Fibroblast of mammary gland (primary cell): ENCODE results near the gene WDHD1.
"Not testable (repeated sequence)": the region's sequence is repeated elsewhere in the genome, so short reads cannot be mapped to it uniquely, and the experiment has no call there.

Source experiments
- DNase-seq: peaks from one replicate; pipeline ENCODE4 v3.0.0-alpha.2; 2010; ENCODE audit warnings: low read depth
- H3K4me3 ChIP-seq: 2 replicates; pipeline ENCODE4 v1.5.1; 2011; ENCODE audit warnings: low read depth, mild to moderate bottlenecking, low read length, moderate library complexity; ENCODE audit not compliant: control insufficient read depth
- CTCF ChIP-seq: conservative IDR thresholded peaks from 2 replicates; pipeline ENCODE4 v1.5.1; 2011; ENCODE audit warnings: low read depth, low read length, inconsistent platforms; ENCODE audit not compliant: control insufficient read depth, insufficient read depth

The WDHD1 gene

GRCh38 chr14:54955143-54955542 is 71.8 kb downstream of the WDHD1 start:
- no peak for DNase-seq
- no peak overlapping the region for H3K4me3 ChIP-seq
- no peak for TF ChIP-seq CTCF

DNA sequence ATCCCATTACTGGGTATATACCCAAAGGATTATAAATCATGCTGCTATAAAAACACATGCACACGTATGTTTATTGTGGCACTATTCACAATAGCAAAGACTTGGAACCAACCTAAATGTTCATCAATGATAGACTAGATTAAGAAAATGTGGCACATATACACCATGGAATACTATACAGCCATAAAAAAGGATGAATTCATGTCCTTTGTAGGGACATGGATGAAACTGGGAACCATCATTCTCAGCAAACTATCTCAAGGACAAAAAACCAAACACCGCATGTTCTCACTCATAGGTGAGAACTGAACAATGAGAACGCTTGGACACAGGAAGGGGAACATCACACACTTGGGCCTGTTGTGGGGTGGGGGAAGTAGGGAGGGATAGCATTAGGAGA is 73.3 kb downstream of the WDHD1 start:
- DNase-seq, H3K4me3 ChIP-seq: not testable (repeated sequence)

GRCh38 chr14:54952803-54953202 is 74.1 kb downstream of the WDHD1 start:
- H3K4me3 ChIP-seq = not testable (repeated sequence)
- DNase-seq = peak; percentile 2

GRCh38 chr14:54947230-54947629 is 79.7 kb downstream of the WDHD1 start:
- no peak for DNase-seq
- no peak for TF ChIP-seq CTCF

GRCh38 chr14:54946500-54946899 is 80.4 kb downstream of the WDHD1 start:
- no peak for DNase-seq
- no peak for TF ChIP-seq CTCF
- no peak overlapping the region for H3K4me3 ChIP-seq

More at GRCh38 chr14:54947230-54947629, 79.7 kb downstream of the WDHD1 start:
- H3K4me3 ChIP-seq = no peak overlapping the region

DNA sequence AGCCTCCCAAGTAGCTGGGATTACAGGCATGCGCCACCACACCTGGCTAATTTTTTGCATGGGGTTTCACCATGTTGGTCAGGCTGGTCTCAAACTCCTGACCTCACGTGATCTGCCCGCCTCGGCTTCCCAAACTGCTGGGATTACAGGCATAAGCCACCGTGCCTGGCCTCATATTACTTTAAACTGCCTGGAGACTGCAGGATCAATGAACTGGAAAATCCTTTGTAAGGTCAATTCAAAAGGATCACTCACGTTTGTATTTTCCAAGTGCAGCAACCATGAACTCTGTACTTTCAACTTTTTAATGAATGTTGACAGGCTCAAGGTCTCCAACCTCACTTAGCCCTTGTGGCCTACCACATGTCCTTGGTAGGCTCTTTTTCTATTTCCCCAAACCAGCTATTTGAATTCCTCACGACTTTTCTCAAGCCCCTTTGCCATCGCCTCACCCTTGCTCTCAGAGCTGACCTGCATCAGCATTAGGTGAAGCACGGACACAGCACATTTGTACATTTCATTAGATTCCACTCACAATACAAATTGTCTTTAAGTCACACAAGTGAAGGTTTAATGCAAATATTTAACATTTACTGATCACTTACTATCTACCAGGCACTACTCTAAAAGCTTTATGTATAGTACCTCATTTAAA is 82.0 kb downstream of the WDHD1 start:
- TF ChIP-seq CTCF = no peak
- H3K4me3 ChIP-seq = no peak overlapping the region
- DNase-seq = no peak

DNA sequence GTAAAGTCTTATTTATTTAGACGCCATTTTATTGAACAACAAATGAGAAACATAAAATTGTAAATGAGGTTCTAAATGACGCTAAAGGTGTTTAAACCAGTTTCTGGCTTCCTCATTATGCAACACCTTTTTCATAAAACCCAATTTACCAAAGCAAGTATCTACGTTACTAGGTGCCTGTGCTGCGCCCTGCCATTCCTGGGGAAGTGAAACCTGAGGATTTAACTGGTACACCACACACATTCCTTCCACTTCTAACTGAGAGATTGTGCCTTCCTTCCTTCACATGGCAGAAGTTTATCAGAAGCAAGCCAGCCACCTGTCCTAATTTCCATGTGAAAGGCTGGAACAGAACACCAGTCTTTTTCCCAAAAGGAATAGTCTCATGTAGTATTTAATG is 84.0 kb downstream of the WDHD1 start:
- DNase-seq = no peak
- TF ChIP-seq CTCF = no peak
- H3K4me3 ChIP-seq = no peak overlapping the region

DNA sequence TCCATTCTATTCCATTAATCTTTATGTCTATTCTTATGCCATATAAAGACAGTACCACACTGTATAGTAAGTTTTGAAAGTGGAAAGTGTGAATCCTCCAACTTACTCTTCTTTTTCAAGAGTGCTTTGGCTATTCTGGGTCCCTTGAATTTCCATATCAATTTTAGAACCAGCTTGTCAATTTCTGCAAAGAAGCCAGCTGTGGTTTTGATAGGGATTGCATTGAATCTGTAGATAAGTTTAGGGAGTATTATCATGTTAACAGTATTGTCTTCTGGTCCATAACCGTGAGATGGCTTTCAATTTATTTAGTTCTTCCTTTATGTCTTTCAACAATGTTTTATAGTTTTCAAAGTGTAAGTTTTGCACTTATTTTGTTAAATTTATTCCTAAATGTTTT is 90.1 kb downstream of the WDHD1 start:
- DNase-seq = no peak
- no peak for TF ChIP-seq CTCF
- H3K4me3 ChIP-seq = no peak overlapping the region
